Heart left ventricle (tissue), 16 donors: ENCODE measurements around the gene TENT5A. TPM values are rescaled to one million over a fixed set of nuclear protein-coding genes. Genes with fewer than 3 reads are reported as not detected.

Experiments
- ATAC-seq, 4 donors: fragments of 200-7000 bp; cut with Tn5 transposase; one replicate each; pipeline ENCODE4 v1.9.1; 2020 to 2022; ENCODE audit warnings: moderate library complexity in 4 of 4, mild to moderate bottlenecking in 3 of 4, moderate number of reproducible peaks in 1 of 4
- DNase-seq, 5 donors: peaks; one replicate each; pipeline ENCODE4 v3.0.0-alpha.2; 2020
- H3K27ac ChIP-seq, 12 donors: fragments of 200-600 bp; sonication (generic) in 4 of 12; one replicate each; pipeline versions ENCODE4 v1.5.0 to v1.8.0; 2016 to 2022; ENCODE audit warnings: mild to moderate bottlenecking in 2 of 12
- H3K27me3 ChIP-seq, 9 donors: fragments of 200-600 bp; sonication (generic) in 2 of 9; one replicate each; pipeline versions ENCODE4 v1.5.1 to v1.8.0; 2016 to 2022; ENCODE audit warnings: mild to moderate bottlenecking in 3 of 9
- H3K36me3 ChIP-seq, 9 donors: fragments of 200-600 bp; sonication (generic) in 2 of 9; one replicate each; pipeline versions ENCODE4 v1.5.0 to v1.8.0; 2018 to 2022; ENCODE audit warnings: mild to moderate bottlenecking in 2 of 9
- H3K4me1 ChIP-seq, 12 donors: fragments of 200-600 bp; sonication (generic) in 4 of 12; one replicate each; pipeline versions ENCODE4 v1.5.0 to v1.8.0; 2016 to 2022; ENCODE audit warnings: mild to moderate bottlenecking in 3 of 12
- H3K4me3 ChIP-seq, 12 donors: fragments of 200-600 bp; sonication (generic) in 4 of 12; one replicate each; pipeline versions ENCODE4 v1.5.0 to v1.8.0; 2017 to 2022; ENCODE audit warnings: mild to moderate bottlenecking in 9 of 12, moderate library complexity in 4 of 12
- H3K9me3 ChIP-seq, 12 donors: fragments of 200-600 bp; sonication (generic) in 4 of 12; one replicate each; pipeline versions ENCODE4 v1.5.0 to v1.8.0; 2016 to 2022; ENCODE audit warnings: mild to moderate bottlenecking in 1 of 12
- CTCF ChIP-seq, 12 donors: fragments of 200-600 bp; sonication (generic) in 4 of 12; IDR thresholded peaks; one replicate each; pipeline versions ENCODE4 v1.5.0 to v1.8.0; 2018 to 2022; ENCODE audit warnings: antibody characterized with exemption in 12 of 12, mild to moderate bottlenecking in 5 of 12
- POLR2A ChIP-seq, 2 donors: fragments of 450-650 bp; IDR thresholded peaks; one replicate each; pipeline ENCODE4 v1.6.1; 2017; ENCODE audit warnings: antibody characterized with exemption in 2 of 2, mild to moderate bottlenecking in 2 of 2, moderate library complexity in 2 of 2
- WGBS, 4 donors: extraction: QIAGEN DNeasy Blood & Tissue Kit in 2 of 4; methylation state at CpG; one replicate each; pipeline versions ENCODE4 v1.1.5 to v1.1.7; 2013 to 2018; 5-methylcytosine and 5-hydroxymethylcytosine counted together
- intact Hi-C, 10 donors: fragments of 100-400 bp; cut with DNase I; formaldehyde crosslinking; loops; one replicate each; pipeline versions ENCODE4 v1.11.1 to v1.14.2; 2022
- polyA plus RNA-seq, 2 donors: library from polyadenylated mRNA; stranded (reverse); fragments of 200-250 nt; gene quantifications; one replicate each; pipeline ENCODE4 v1.2.3, GENCODE V29; 2013
- total RNA-seq, 9 donors: library from RNA; depleted of rRNA in 2 of 9; stranded (reverse); fragments of >200 nt in 2 of 9; fragmentation: NEBNext Ultra II Directional in 3 of 9; extraction: Animal tissue kit (Norgen Biotek cat#: 25700) in 3 of 9; gene quantifications; one replicate each; pipeline versions ENCODE4 v1.1.0 to v1.2.4, GENCODE V29; 2016 to 2023
- donor health status: ischemic (EF 13 %, LVEDD 7.1; RV severe dilation, severe dysfunction).
- donor health status: healthy with polysubstance abuse.
- donor health status: DM: no; HTN: yes; CAD: no.
- donor health status: DM: no; HTN: no; CAD: no.
- donor health status: ischemic (EF 25% LVEDD 6.9; RV normal size, moderate dysfunction).
- donor health status: ischemic (EF 25% LVEDD 5.7; RV mildly dilated, moderate dysfunction).
- donor health status: healthy.
- donor health status: DM: yes; HTN: yes; CAD: no.
- donor health status: ischemic (EF 35%, LVEDD 5.7; RV mildly dilated, moderate dysfunction).
- donor health status: nonischemic (EF 11% LVEDD 7.7; RV severe dilation, severe dysfunction).
- donor health status: DM: yes; HTN: yes; CAD: no.
- donor health status: PGD.
- donor health status: ischemic (EF 29% LVEDD 5.4; RV normal size, mild dysfunction).
- donor health status: nonischemic (EF 23%, LVEDD 6.1; RV moderate dilation, normal function).

The TENT5A gene
- total and polyA plus RNA-seq, 11 donors: 15.4 to 47.2 (median 40.2) TPM

GRCh38 chr6:81759782-81760181 lies 7.3 kb upstream of the TENT5A start:
- H3K4me1 ChIP-seq: peaks cover 0 to 14% (median 0%) of the 10 kb centered on the region in 12 donors
- no peak for ATAC-seq
- TF ChIP-seq POLR2A (IDR thresholded peaks at IDR 0.05): no peak
- no peak for TF ChIP-seq CTCF (IDR thresholded peaks at IDR 0.05)
- 54 to 74% (median 62%) methylated on average over 2 of the region's 2 CpGs for WGBS, 4 donors
- H3K9me3 ChIP-seq: no peaks in the 10 kb centered on the region
- no peaks in the 10 kb centered on the region for H3K27me3 ChIP-seq
- no peaks in the 10 kb centered on the region for H3K36me3 ChIP-seq
- H3K27ac ChIP-seq: no peak overlapping the region
- H3K4me3 ChIP-seq: no peak overlapping the region
- DNase-seq: no peak
- intact Hi-C loops: loop anchor here (10.0 kb wide), 14 partner anchors 245 to 1625 kb away; no protein-coding TSS in a partner anchor

GRCh38 chr6:81758221-81758620 lies 5.7 kb upstream of the TENT5A start:
- TF ChIP-seq POLR2A (IDR thresholded peaks at IDR 0.05) (no peak), CTCF (IDR thresholded peaks at IDR 0.05) (no peak)
- Histone ChIP-seq H3K4me1 (peaks cover 0 to 22% (median 4%) of the 10 kb centered on the region in 12 donors), H3K9me3 (no peaks in the 10 kb centered on the region), H3K27me3 (no peaks in the 10 kb centered on the region), H3K27ac (no peak overlapping the region), H3K4me3 (no peak overlapping the region), H3K36me3 (no peaks in the 10 kb centered on the region)
- DNase-seq (no peak), ATAC-seq (no peak)
- intact Hi-C loops: loop anchor here (10.0 kb wide), 14 partner anchors 247 to 1623 kb away; no protein-coding TSS in a partner anchor
- WGBS, 4 donors: 76 to 86% (median 83%) methylated on average over 4 of the region's 4 CpGs

DNA sequence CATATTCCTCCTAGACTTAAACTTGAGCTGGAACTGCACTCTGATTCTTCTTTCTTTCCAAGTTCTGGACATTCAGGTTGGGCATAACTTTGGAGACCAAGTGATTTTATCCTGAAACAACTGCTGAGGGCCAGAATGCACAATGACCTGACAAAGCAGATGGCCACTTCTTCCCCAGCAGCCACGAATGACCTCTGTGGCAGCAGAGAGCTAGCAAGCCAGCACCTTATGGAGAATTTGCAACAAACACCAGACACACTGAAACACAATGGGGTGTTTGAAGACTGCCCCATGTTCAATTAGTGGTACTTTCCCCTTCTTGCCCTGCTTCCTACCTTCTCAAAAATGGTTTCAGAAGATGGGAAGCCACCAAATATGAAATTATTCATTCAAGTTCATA lies 4.2 kb upstream of the TENT5A start:
- no peak overlapping the region for H3K27ac ChIP-seq
- H3K27me3 ChIP-seq: no peaks in the 10 kb centered on the region
- peaks cover 0 to 1% (median 0%) of the 10 kb centered on the region in 9 donors for H3K36me3 ChIP-seq
- H3K9me3 ChIP-seq: no peaks in the 10 kb centered on the region
- intact Hi-C loops: loop anchor here (10.0 kb wide), 14 partner anchors 248 to 1622 kb away; no protein-coding TSS in a partner anchor
- peaks cover 0 to 9% (median 4%) of the 10 kb centered on the region in 12 donors for H3K4me1 ChIP-seq
- no peak overlapping the region for H3K4me3 ChIP-seq
- ATAC-seq (no peak), DNase-seq (peak in 1 of 5 donors; percentile 49)
- TF ChIP-seq POLR2A (IDR thresholded peaks at IDR 0.05) (no peak), CTCF (IDR thresholded peaks at IDR 0.05) (no peak)
- WGBS, 4 donors: 43 to 57% (median 49%) methylated on average over 1 of the region's 1 CpG

DNA sequence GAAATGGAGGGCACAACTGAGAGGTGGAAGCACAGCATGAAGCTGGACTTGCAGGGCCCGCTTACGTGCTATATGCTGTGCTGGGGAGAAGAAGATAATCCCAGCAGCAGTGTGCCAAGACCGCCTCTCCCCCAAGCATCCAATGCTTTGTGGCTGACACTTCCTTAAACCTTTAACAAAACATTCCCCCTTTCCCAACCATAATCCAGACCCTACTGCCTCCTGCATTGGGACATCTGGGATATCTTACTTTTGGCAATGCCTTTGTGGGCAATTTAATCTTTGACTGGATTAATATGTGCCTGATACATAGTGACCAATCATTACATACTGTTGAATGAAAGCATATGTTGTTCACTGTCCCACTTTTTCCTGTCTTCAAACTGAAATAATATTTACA lies 3.1 kb upstream of the TENT5A start:
- TF ChIP-seq POLR2A (IDR thresholded peaks at IDR 0.05) (no peak), CTCF (IDR thresholded peaks at IDR 0.05) (no peak)
- intact Hi-C loops: loop anchor here (10.0 kb wide), 14 partner anchors 249 to 1621 kb away; no protein-coding TSS in a partner anchor
- H3K9me3 ChIP-seq: no peaks in the 10 kb centered on the region
- H3K27ac ChIP-seq: no peak overlapping the region
- 75 to 96% (median 88%) methylated on average over 3 of the region's 3 CpGs for WGBS, 4 donors
- no peaks in the 10 kb centered on the region for H3K27me3 ChIP-seq
- DNase-seq (no peak), ATAC-seq (no peak)
- H3K36me3 ChIP-seq: peaks cover 0 to 3% (median 0%) of the 10 kb centered on the region in 9 donors
- H3K4me1 ChIP-seq: peaks cover 0 to 9% (median 4%) of the 10 kb centered on the region in 12 donors
- no peak overlapping the region for H3K4me3 ChIP-seq
